ENCODE results near the gene CRISPLD2.

CRISPLD2 gene

DNA sequence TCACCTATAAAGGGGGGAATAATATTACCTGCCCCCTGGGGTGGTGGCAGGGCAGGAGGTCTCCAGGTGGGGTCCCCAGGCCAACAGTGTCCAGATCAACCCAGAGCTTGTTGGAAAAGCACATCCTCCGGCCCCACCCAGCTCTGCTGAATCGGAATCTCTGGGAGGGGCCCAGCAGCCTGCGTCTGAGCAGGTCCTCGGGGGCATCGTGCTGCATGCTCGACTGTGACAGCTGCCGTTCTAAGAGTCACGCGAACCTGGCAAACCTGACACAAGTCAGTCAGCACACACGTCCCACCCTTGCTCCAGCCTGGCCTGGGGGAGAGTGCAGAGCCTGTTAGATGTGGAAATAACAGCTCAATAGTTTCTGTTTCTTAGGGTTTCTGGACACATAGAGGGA lies 72.3 kb downstream of the CRISPLD2 start:
- H3K4me3 ChIP-seq (ENCODE audit: low read depth, low read length): no peak overlapping the region
- DNase-seq (ENCODE audit: low read depth): no peak

DNA sequence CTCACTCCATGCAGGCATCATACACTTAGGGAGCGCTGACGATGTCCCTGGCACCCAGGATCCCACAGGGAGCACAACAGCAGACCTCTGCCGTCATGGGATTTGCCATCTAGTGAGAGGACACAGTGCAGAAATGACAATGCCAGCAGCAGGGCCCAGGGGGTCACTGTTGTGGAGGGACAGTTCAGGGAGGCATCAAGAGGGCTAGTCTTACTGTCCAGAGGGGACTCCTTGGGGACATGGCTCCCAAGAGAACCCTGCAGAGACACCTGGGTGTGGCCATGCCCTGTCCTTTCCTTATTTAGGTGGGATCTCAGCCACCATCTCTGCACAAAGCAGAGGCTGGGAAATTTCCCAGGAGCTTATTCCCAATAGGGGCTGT lies 73.7 kb downstream of the CRISPLD2 start:
- no peak for DNase-seq (ENCODE audit: low read depth)
- no peak overlapping the region for H3K4me3 ChIP-seq (ENCODE audit: low read depth, low read length)

DNA sequence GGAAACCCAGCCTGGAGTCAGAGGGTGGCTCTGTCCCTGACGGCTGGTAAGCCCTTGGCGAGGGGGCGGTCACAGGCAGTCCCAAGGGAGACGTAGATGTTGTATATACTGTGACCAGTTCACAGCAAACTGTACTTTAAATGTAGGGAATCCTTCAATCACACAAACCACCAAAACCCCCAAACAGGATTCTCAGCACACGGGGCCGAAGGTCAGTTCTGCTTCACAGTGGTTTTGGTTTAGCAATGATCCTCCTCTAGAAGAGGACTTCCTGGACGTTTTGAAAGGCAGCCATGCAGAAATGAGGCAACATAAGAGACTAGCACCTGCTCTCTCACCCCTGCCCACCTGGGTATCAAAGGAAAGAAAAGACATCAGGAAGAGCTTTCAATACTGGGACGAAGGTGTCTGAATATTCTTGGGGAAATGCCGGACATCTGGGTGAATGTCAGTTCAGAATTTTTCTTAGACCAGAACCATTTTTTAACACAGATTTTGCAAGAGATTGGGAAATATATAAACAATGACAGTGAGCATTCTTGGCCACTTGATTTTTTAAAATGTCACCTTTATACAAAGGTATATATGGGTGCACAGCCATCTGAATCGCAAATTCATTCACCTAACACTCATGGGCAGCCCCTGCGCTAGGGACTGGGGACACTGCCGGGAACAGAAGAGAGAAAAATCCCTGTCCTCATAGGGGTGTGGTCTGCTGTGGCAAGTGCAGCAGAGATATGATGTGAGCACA lies 74.2 kb downstream of the CRISPLD2 start:
- no peak for DNase-seq (ENCODE audit: low read depth)
- no peak overlapping the region for H3K4me3 ChIP-seq (ENCODE audit: low read depth, low read length)

DNA sequence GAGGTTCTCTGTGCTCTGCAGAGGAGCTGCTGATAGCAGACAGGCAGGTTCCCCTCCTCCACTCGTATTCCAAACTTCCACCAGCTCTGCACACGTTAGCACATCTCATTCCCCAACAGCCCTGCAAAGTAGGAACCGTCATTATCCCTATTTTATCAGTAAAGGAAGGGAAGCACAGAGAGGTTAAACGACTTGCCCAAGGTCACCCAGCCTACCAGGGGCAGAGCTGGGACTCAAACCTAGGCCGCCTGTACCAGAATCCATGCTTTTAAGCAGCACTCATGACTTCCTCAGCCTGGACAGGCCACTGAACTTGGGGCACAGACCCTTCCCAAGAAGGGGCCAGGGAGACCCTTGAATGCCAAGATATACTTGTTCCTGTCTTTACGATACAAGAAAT lies 75.2 kb downstream of the CRISPLD2 start:
- H3K4me3 ChIP-seq (ENCODE audit: low read depth, low read length): no peak overlapping the region
- DNase-seq (ENCODE audit: low read depth): no peak

DNA sequence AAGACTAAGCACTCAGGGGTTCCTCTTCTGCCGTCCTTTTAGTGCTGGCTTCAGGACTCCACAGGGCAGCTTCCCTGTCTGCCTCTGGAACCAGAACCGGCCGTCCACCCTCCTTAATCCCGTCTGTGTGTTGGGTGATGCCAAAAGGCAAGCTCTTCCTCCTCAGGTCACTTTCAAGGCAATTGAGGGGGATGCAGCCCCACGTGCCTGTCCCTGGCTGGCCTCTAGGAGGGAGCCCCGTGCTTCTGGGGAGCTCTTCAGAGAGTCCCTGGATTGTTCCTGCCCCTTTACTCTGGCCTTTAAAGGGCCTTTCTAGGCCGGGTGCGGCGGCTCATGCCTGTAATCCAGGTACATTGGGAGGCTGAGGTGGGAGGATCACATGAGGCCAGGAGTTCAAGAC lies 77.1 kb downstream of the CRISPLD2 start:
- no peak overlapping the region for H3K4me3 ChIP-seq (ENCODE audit: low read depth, low read length)
- no peak for DNase-seq (ENCODE audit: low read depth)

DNA sequence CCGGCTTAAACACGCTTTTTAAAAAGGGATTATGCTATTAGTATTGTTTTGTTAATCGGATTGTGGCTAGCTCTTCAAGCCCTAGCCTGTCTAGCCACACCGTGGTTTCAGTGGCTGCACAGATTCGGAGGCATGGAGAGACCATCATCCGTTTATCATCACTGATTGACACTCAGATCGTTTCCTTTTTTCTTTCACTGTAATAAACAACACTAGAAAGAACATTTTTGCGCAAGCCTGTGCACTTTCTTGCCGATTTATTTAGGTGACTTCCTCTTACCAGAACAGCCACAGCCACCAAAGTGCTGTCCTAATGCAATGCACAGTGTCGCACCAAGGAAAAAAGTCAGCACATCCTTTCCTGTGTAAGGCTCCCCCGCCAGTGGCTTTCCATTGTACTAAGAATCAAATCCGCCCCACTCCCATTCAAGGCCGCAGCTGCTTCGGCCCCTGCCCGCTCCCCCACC lies 78.2 kb downstream of the CRISPLD2 start:
- H3K4me3 ChIP-seq (ENCODE audit: low read depth, low read length): no peak overlapping the region
- DNase-seq (ENCODE audit: low read depth): no peak

DNA sequence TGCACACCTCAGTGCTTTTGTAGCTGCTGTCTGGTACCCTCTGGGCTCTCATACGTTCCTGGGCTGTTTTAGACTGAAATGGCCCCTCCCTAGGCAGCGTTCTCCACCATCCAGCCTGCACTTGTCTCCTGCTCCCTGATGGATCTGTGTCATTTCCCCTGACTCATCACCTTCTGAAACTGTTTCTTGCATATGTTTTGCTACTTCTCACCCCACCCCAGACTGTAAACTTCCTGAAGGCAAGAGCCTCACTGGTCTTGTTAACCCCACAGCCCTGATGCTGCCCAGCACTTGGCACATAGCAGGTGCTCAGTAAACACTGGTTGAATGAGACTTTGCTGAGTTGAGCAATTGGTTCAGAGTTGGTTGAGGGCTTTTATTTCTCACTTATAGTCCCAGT lies 78.7 kb downstream of the CRISPLD2 start:
- no peak for DNase-seq (ENCODE audit: low read depth)
- no peak overlapping the region for H3K4me3 ChIP-seq (ENCODE audit: low read depth, low read length)

DNA sequence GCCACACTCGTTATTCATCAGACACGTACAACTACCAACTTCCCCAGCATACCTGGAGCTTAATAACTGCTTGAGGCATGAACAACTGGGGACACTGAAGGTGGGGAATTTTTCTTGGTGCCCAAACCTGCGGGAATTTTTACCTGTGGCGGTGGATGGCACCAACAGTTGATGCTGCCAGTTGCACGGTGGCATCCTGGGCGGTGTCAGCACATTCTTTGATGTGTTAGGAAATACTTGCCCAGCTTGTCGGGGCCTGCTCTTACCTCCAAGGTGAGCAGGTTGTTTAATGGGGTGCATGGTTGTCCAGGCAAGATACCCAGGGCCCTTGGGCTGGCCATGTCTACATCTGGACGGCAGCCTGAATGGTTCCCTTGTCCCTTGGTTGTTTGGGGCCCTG lies 79.6 kb downstream of the CRISPLD2 start:
- DNase-seq (ENCODE audit: low read depth): no peak
- H3K4me3 ChIP-seq (ENCODE audit: low read depth, low read length): no peak overlapping the region

DNA sequence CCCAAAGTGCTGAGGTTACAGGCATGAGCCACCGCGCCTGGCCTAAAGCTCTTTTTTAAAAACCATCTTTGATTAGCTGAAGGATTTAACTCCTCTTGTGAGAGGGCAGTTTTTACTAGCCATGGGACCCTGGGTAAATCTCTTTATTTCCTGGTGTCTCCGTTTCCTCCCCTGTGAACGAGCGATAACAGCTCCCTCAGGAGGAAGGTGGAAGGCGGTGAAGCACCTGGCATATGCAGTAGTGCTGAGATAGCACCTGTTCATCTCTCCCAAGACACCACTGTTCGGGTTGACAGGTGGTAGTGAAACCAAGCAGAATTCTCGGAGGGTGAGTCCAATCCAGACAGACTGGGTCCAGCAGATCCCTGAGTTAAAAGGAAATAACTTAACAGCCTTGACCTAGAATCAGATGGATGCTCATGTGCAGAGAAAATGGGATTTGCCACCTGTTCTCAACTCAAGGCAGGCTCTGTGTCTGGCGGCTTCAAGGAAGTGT lies 86.2 kb downstream of the CRISPLD2 start:
- no peak for DNase-seq (ENCODE audit: low read depth)
- H3K4me3 ChIP-seq (ENCODE audit: low read depth, low read length): no peak overlapping the region

DNA sequence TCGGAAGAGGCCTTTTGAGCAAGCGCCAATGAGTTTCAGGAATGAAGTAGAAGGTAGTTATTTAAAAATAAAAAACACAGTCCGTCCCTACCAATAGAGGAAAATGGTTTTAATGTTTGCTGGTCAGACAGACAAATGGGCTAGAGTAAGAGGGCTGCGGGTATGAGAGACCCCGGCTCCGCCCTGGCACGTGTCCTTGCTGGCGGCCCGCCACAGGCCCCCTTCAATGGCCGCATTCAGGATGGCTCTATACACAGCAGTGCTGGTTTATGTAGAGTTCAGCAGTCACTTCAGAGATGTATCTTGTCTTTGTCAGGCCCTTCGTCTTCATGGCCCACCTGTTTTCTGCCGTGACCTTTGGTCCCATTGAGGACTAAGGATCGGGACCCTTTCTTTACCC lies 87.3 kb downstream of the CRISPLD2 start:
- DNase-seq (ENCODE audit: low read depth): no peak
- H3K4me3 ChIP-seq (ENCODE audit: low read depth, low read length): no peak overlapping the region

DNA sequence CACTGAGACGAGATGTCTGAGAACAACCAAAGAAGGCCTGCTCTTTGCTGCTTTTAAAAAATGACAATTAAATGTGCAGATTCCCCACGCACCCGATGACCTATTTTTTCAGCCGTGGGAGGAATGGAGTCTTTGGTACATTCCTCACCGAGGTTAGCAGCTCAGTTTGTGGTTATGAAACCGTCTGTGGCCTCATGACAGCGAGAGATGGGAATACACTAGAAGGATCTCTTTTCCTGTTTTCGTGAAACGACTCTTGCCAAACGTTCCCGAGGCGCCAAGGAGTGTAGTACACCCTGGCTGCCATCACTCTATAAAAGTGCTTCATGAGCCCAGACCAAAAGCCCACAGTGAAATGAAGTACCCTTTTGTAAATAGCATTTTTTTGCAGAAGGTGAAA lies 87.8 kb downstream of the CRISPLD2 start:
- DNase-seq (ENCODE audit: low read depth): peak; percentile 71
- H3K4me3 ChIP-seq (ENCODE audit: low read depth, low read length): no peak overlapping the region

DNA sequence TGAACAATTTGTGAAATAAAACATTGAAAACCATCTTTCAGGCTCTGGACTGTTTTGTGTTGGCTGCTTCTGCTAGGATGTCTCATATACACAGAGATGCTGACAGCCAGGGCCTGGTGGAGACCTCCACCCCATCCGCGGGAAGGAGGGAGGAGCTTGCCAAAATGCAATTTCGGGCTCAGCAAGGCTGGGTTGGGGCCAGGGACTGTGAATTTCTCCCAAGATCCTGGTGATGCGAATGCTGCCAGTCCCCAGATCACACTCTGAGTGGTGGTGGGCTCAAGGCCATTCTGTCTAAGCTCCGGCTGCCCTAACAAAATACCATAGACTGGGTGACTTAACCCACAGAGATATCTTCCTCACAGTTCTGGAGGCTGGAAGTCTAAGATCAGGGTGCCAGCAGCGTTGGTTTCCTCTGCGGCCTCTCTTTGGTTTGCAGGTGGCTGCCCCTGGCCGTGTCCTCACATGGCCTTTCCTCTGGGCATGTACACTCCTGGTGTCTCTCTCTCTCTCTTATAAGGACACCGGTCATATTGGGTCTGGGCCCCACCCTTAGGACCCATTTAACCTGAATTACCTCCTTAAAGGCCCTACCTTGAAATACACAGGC lies 89.8 kb downstream of the CRISPLD2 start:
- no peak for DNase-seq (ENCODE audit: low read depth)
- no peak overlapping the region for H3K4me3 ChIP-seq (ENCODE audit: low read depth, low read length)

DNA sequence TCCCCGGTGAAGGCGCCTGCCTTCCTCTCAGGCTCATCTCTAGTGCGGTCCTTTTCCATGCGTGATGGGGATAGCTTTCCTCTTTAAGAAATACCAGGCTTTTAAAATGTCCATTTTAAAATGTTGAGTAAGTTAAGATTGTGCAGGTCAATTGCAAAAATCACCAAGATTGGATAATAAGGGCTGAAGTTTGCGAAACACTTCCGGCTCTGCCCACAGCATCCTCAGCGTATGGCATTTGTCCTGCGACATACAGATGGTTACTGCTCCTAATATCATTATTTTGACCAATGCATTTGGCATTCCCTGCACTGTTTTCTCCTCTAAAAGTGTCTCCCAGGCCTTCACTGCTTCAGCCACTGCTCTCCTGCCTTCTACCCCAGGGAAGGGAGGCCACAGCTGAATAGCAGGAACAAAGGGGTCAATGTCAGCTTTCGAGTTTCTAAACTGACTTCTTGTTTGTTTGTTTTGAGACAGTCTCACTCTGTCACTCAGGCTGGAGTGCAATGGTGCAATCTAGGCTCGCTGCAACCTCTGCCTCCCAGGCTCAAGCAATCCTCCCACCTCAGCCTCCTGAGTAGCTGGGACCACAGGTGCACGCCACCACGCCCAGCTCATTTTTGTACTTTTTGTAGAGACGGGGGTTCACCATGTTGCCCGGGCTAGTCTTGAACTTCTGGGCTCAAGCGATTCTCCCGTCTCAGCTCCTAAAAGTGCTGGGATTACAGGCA lies 91.9 kb downstream of the CRISPLD2 start:
- H3K4me3 ChIP-seq (ENCODE audit: low read depth, low read length): no peak overlapping the region
- DNase-seq (ENCODE audit: low read depth): no peak

DNA sequence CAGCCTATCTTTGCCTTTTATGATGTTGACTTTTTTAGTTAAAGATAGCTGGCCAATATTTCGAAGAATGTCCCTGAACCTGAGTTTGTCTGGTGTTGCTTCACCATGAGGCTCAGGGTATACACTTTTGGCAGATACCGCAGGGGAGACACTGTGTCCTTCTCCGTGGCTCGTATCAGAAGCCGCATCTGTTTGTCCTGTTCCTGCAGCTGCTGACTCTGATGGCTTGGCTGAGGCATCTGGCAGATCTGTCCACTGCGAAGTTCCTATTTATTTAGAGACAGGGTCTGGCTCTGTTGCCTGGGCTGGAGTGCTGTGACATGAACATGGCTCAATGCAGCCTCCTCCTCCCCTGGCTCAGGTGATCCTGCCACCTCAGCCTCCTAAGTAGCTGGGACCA lies 93.5 kb downstream of the CRISPLD2 start:
- H3K4me3 ChIP-seq (ENCODE audit: low read depth, low read length): no peak overlapping the region
- DNase-seq (ENCODE audit: low read depth): no peak

DNA sequence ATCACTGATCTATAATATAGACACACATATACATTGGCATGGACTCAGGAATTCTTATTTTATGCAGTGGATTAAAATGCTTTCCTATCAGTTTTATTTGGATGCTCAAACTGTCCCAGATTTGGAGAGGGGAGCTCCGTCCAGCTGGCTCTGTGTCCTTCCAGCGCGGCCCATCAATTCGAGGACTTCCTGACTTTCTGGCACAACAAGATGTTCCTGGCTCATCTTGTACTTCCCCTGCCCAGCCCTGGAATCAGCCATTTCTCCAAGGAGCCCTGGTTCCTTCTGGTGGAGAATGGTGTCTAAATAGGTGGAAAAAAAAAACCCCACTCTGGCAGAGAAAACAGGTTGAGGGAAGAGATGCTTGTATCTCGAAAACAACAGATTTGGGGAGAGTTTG lies 94.5 kb downstream of the CRISPLD2 start:
- H3K4me3 ChIP-seq (ENCODE audit: low read depth, low read length): no peak overlapping the region
- no peak for DNase-seq (ENCODE audit: low read depth)

DNA sequence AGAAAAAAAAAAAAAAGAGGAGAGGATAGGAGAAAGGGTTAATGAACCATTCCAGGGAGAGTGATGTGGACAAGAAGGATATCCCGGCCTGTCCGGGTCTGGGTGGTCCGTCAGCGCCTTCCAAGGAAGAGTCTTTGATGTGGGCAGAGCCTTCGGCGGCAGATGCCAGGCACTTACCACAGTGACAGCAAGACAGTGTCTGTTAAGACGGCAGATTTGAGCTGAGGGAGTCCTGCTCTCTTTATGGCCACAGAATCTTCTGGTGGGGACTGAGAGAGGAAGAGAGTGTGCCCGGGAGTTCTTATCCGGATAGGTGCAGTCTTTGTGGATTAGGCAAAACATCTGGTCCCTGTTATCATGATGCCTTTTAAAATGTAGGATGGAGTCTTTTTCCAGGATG lies 96.4 kb downstream of the CRISPLD2 start:
- no peak overlapping the region for H3K4me3 ChIP-seq (ENCODE audit: low read depth, low read length)
- no peak for DNase-seq (ENCODE audit: low read depth)

DNA sequence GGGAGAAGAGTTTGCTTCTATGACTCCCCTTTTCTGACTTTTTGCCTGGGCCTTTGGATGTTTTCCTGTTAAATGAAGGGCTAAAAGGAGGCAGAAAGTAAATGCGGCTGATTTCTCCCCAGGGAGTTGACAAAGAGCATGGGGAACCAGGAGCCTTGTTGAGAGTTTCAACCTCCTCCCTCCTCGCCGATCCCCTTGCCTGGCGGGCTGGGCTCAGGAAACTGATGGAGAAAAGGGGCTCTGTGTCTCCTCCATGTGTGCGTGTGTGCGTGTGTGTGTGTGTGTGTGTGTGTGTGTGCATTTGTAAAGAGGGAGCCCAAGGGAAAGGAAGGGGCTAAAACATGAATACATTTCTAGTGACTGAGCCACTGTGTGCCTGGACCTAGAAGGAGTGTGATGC lies 97.1 kb downstream of the CRISPLD2 start:
- no peak for DNase-seq (ENCODE audit: low read depth)
- H3K4me3 ChIP-seq (ENCODE audit: low read depth, low read length): no peak overlapping the region

DNA sequence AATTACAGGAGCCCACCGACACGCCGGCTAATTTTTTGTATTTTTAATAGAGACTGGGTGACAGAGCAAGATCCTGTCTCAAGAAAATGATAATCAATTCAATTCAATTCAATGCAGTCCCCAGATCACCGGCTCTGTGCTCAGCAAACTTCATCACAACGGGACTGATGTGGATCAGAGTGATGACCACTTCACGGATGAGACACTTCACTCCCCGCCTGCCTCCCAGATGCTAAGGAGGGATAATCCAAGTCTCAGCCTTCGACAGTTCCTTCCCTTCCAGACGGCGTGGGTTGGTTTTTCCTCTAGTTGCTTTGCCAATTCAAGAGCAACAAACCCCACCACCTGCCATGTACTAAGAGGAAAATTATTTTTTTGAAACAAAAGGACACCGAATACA lies 97.7 kb downstream of the CRISPLD2 start:
- no peak overlapping the region for H3K4me3 ChIP-seq (ENCODE audit: low read depth, low read length)
- no peak for DNase-seq (ENCODE audit: low read depth)

DNA sequence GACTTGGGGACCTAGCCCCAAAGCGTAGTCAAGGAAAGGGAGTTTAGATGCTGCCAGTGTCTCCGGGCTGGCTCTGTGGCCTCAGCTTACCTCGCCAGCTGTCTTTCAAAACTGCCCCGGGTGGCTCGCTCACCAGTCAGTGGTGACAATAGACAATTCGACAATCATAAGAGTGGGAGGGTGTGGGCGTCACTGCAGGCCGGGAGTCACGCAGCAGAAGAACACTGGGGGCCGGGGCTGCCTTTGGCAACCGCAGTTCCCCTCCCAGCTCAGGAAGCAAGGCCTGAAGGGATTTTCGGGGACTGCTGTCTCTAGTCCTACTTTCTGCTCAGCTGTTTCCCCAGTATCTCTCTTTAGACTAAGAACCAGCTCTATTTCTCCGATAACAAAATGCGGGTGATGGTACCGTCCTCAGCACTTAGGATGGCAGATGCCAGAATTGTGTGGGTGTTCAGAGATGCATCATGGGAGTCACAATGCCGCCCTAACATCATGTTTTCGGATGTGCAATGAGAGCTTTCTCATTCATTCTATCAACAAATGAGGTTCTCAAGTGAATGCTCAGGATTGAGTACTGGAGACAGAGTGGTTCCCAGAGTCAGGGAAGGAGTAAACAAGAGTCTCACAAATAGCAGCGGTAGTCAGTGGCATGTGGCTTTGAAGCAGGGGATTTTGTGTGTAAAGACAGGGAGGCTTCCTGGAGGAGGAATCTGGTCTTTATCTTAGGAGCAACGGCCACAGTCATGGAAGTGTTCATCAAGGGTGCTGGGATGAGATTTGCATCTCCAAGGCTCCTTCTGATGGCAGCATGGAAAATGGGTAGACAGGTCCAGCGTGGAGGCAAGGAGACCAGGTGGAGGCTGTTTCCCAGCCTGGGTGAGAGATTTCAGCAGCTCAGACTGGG lies 98.5 kb downstream of the CRISPLD2 start:
- no peak for DNase-seq (ENCODE audit: low read depth)
- H3K4me3 ChIP-seq (ENCODE audit: low read depth, low read length): no peak overlapping the region

DNA sequence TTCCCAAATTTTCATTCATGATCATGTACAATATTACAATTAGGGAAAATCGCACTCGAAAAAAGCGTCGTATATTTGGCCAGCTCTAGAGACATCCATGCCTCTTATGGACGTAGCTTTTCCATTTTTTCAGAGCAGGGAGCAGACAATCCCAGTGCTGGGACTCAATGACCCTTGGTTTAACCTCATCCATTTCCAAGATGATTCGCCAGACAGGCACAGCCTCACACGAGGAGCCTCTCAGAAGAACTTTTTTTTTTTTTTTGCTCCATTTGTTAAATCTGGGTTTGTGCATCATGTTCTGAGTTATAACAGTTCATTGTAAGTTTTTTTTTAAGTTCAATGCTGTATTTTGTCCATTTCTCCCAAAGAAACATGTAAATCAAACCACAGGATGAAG lies 99.5 kb downstream of the CRISPLD2 start:
- DNase-seq (ENCODE audit: low read depth): no peak
- H3K4me3 ChIP-seq (ENCODE audit: low read depth, low read length): no peak overlapping the region
